Measurements from ENCODE around the gene ST3GAL5. TPM values are rescaled to one million over a fixed set of nuclear protein-coding genes. Genes with fewer than 3 reads are reported as not detected.

The ST3GAL5 gene
- total RNA-seq, 4 donors from 2014 or later = 3.0 to 20.2 (median 13.6) TPM

- no peak for TF ChIP-seq EP300 (IDR thresholded peaks at IDR 0.05; ENCODE audit: low read depth)
- no peak for TF ChIP-seq CTCF (IDR thresholded peaks at IDR 0.05)
- TF ChIP-seq POLR2AphosphoS5 (IDR thresholded peaks at IDR 0.05) = no peak
- no peak for TF ChIP-seq POLR2A (IDR thresholded peaks at IDR 0.05)
- intact Hi-C loops (cut with DNase I; ENCODE audit: low total_unique reads) = no loop called here
- peaks cover 0 to 14% (median 4%) of the 10 kb centered on the region in 4 donors for H3K4me1 ChIP-seq
- 43 to 57% methylated on average over 3 to 5 of the region's 5 CpGs for WGBS, 2 donors (ENCODE audit: low coverage in 1 of 2)
- H3K4me3 ChIP-seq = no peak overlapping the region
- H3K36me3 ChIP-seq = no peaks in the 10 kb centered on the region
- in situ Hi-C loops (cut with MboI; ENCODE audit: low pct_ligation_motif_present in 1 of 4, low pct_unique_long_range_greater_than_20kb in 1 of 4, low sequenced_read_pairs in 3 of 4) = no loop called here
- peak overlapping the region; percentile 19 to 56 (median 38) for H3K27ac ChIP-seq
- no peaks in the 10 kb centered on the region for H3K9me3 ChIP-seq
- no peaks in the 10 kb centered on the region for H3K27me3 ChIP-seq
- no peak for DNase-seq
Observed at GRCh38 chr2:85920810-85921545, 32.2 kb upstream of the ST3GAL5 start.

GRCh38 chr2:85917887-85918795, 29.4 kb upstream of the ST3GAL5 start:
- Histone ChIP-seq H3K4me1 (peaks cover 0 to 14% (median 4%) of the 10 kb centered on the region in 4 donors), H3K9me3 (no peaks in the 10 kb centered on the region), H3K27ac (no peak overlapping the region), H3K4me3 (no peak overlapping the region), H3K27me3 (no peaks in the 10 kb centered on the region), H3K36me3 (no peaks in the 10 kb centered on the region)
- intact Hi-C loops (cut with DNase I; ENCODE audit: low total_unique reads) = no loop called here
- 64 to 96% methylated on average over 2 to 3 of the region's 3 CpGs for WGBS, 2 donors (ENCODE audit: low coverage in 1 of 2)
- in situ Hi-C loops (cut with MboI; ENCODE audit: low pct_ligation_motif_present in 1 of 4, low pct_unique_long_range_greater_than_20kb in 1 of 4, low sequenced_read_pairs in 3 of 4) = no loop called here
- no peak for TF ChIP-seq POLR2A (IDR thresholded peaks at IDR 0.05)
- TF ChIP-seq CTCF (IDR thresholded peaks at IDR 0.05) = no peak
- no peak for TF ChIP-seq EP300 (IDR thresholded peaks at IDR 0.05; ENCODE audit: low read depth)
- no peak for TF ChIP-seq POLR2AphosphoS5 (IDR thresholded peaks at IDR 0.05)
- DNase-seq = no peak

- H3K27ac ChIP-seq = peak overlapping the region in 2 of 4 donors; percentile 14
Observed at GRCh38 chr2:85915606-85916303, 27.0 kb upstream of the ST3GAL5 start.

More at GRCh38 chr2:85915606-85916303, 27.0 kb upstream of the ST3GAL5 start:
- no peak overlapping the region for H3K4me3 ChIP-seq
- 79 to 85% methylated on average over 3 of the region's 3 CpGs for WGBS, 2 donors (ENCODE audit: low coverage in 1 of 2)
- no peak for DNase-seq
- intact Hi-C loops (cut with DNase I; ENCODE audit: low total_unique reads) (no loop called here), in situ Hi-C loops (cut with MboI; ENCODE audit: low pct_ligation_motif_present in 1 of 4, low pct_unique_long_range_greater_than_20kb in 1 of 4, low sequenced_read_pairs in 3 of 4) (no loop called here)
- no peaks in the 10 kb centered on the region for H3K27me3 ChIP-seq
- peaks cover 0 to 3% (median 0%) of the 10 kb centered on the region in 4 donors for H3K4me1 ChIP-seq
- H3K9me3 ChIP-seq = no peaks in the 10 kb centered on the region
- TF ChIP-seq CTCF (IDR thresholded peaks at IDR 0.05) (no peak), EP300 (IDR thresholded peaks at IDR 0.05; ENCODE audit: low read depth) (no peak), POLR2AphosphoS5 (IDR thresholded peaks at IDR 0.05) (no peak), POLR2A (IDR thresholded peaks at IDR 0.05) (no peak)
- H3K36me3 ChIP-seq = no peaks in the 10 kb centered on the region
